CD4-positive, alpha-beta T cell (primary cell): ENCODE measurements around the gene FNDC8. TPM values are rescaled to one million over a fixed set of nuclear protein-coding genes. Genes with fewer than 3 reads are reported as not detected.

Experiments
- total RNA-seq, 174 experiments: library from RNA in 2 of 174; stranded (reverse) in 2 of 174; gene quantifications; one replicate each; pipeline ENCODE4 v1.2.3 and lab custom pipeline; 2021 to 2026

Gene FNDC8
- total RNA-seq, 2 experiments from 2014 or later = not detected

Other genes with a start within 250 kb of the FNDC8 start
- gene CCT6B, start 160.2 kb upstream of the FNDC8 start, total RNA-seq = 1 to 10 TPM; 4.6 to 4.9 TPM
- gene ZNF830, start 160.1 kb upstream of the FNDC8 start, total RNA-seq = 10 to 100 TPM; 34.4 to 39.0 TPM
- 10 to 100 TPM; 44.6 to 49.1 TPM for gene LIG3, start 141.1 kb upstream of the FNDC8 start, total RNA-seq
- 10 to 100 TPM; 57.8 to 66.1 TPM for gene RFFL, start 57.9 kb upstream of the FNDC8 start, total RNA-seq
- 1 to 10 TPM; 6.2 to 8.6 TPM for gene RAD51D, start 1.8 kb upstream of the FNDC8 start, total RNA-seq
- 1 to 10 TPM; 8.9 to 9.5 TPM for gene NLE1, start 20.7 kb downstream of the FNDC8 start, total RNA-seq
- gene UNC45B, start 26.2 kb downstream of the FNDC8 start, total RNA-seq = under 1 TPM; 0.11 to 0.20 TPM
- gene SLC35G3, start 72.8 kb downstream of the FNDC8 start, total RNA-seq = not detected
- gene SLFN5, start 121.5 kb downstream of the FNDC8 start, total RNA-seq = 10 to 100 TPM; 28.5 to 32.7 TPM